ENCODE results near the gene EPB41L5.
"Not testable (repeated sequence)": the region's sequence is repeated elsewhere in the genome, so short reads cannot be mapped to it uniquely, and the experiment has no call there.

EPB41L5 gene

GRCh38 chr2:120141300-120142069, 128.6 kb downstream of the EPB41L5 start:
- DNase-seq (ENCODE audit: low read depth) = no peak

- no peak for DNase-seq (ENCODE audit: low read depth)
These were observed 129.8 kb downstream of the EPB41L5 start for GRCh38 chr2:120142528-120143219.

DNA sequence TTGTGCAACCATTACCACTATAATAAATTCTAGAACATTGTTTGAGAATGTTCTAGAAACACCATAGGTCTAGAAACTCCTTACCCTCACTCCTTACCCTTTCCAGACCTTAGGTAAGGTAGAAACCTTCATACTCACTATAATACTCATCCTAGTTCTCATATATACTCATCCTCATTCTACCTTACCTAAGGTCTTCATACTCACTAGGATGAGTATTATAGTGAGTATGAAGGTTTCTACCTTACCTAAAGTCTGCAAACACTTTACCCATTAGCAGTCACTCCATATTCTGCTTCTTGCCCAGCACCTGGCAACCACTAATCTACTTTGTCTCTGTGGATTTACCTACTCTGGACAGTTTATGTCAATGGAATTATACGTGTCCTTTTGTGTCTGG, 135.4 kb downstream of the EPB41L5 start:
- DNase-seq (ENCODE audit: low read depth) = no peak

DNA sequence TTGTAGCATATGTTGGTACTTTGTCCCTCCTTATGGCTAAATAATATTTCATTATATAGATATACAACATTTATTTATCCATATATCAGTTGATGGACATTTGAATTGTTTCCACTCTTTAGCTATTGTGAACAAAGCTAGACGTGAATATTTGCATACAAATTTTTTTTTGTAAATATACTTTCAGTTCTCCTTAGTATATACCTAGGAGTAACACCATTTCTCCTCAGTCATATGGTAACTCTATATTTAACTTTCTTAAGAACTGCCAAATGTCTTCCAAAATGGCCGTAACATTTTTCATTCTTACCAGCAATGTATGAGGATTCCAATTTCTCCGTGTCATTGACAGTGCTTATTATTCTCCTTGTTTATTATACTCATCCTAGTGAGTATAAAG, 135.8 kb downstream of the EPB41L5 start:
- DNase-seq (ENCODE audit: low read depth) = no peak

GRCh38 chr2:120149406-120149805, 136.5 kb downstream of the EPB41L5 start:
- no peak for DNase-seq (ENCODE audit: low read depth)

DNA sequence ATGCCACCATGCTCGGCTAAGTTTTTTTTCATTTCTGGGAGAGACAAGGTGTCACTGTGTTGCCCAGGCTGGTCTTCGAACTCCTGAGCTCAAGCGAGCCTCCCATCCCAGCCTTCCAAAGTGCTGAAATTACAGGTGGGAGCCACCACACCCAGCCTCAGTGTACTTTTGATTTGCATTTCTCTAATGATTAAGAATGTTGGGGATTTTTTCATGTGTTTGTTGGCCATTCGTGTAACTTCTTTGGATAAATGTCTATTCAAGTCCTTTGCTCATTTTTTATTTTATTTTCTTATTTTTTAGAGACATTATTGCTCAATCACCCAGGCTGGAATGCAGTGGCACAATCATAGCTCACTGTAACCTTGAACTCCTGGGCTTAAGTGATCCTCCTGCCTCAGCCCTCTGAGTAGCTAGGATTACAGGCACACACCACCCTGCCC, 137.2 kb downstream of the EPB41L5 start:
- no peak for DNase-seq (ENCODE audit: low read depth)

DNA sequence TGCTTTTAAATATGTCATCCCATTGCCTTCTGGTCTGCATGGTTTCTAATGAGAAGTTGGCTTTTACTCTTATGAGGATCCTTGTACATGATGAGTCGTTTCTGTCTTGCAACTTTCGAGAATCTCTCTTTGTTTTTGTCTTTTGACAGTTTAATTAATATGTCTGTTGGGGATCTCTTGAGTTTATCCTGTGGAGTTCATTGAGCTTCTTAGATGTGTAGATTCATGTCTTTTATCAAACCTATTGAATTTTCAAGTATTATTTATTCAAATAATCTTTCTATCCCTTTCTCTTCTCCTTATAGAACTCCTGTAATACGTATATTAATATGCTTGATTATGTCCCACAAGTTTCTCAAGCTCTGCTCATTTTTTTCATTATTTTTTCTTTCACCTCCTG, 142.4 kb downstream of the EPB41L5 start:
- DNase-seq (ENCODE audit: low read depth) = no peak

GRCh38 chr2:120158658-120159057, 145.8 kb downstream of the EPB41L5 start:
- DNase-seq (ENCODE audit: low read depth) = not testable (repeated sequence)

DNA sequence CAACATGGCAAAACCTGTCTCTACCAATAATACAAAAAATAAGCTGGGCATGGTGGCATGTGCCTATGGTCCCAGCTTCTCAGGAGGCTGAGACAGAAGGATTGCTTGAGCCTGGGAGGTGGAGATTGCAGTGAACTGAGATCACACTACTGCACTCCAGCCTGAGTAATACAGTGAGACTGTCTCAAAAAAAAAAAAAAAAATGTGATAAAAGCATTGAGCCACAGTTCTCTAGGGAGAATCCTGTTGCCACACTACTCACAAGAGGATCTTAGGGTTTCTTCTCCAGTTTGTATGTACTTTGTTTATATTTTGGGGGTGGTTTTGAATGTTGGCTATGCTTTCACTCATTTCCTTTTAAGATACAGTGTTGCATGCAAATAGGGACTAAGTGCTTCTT, 148.3 kb downstream of the EPB41L5 start:
- peak; percentile 62 for DNase-seq (ENCODE audit: low read depth)

DNA sequence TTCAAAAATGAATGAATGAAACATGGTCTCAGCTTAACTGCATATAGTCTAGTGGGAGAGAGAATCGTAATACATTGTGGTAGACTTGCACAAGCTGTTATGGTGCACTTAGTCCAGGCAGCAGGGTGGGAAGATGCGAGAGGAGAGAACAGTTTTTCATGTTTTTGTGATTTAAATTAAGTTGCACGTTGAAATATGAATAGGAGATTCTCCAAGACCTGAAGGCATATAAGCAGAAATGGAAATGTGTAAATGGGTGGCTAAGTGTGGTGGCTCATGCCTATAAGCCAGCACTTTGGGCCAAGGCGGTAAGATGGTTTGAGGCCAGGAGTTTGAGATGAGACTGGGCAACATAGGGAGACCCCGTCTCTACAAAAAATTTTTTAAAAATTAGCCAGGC, 149.8 kb downstream of the EPB41L5 start:
- no peak for DNase-seq (ENCODE audit: low read depth)

DNA sequence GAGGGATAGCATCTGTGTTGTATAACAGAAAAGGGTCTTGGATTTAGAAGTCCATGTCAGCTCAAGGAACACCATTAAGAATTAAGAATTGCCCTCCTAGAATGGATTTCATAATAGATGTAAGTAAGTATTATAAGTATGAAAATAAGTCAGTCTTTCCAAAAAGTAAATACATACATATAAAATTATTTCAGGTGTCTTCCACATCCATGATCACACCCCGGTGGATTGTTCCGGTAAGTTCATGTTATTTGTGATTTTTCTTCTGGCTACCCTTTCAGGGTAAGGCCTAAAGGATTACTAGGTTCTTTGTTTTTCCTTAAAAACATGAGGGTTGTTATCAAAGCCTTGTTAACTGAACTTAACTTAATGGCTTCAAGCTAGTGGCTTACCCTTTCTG, 154.4 kb downstream of the EPB41L5 start:
- no peak for DNase-seq (ENCODE audit: low read depth)

- no peak for DNase-seq (ENCODE audit: low read depth)
These were observed 156.1 kb downstream of the EPB41L5 start for GRCh38 chr2:120169020-120169419.

DNA sequence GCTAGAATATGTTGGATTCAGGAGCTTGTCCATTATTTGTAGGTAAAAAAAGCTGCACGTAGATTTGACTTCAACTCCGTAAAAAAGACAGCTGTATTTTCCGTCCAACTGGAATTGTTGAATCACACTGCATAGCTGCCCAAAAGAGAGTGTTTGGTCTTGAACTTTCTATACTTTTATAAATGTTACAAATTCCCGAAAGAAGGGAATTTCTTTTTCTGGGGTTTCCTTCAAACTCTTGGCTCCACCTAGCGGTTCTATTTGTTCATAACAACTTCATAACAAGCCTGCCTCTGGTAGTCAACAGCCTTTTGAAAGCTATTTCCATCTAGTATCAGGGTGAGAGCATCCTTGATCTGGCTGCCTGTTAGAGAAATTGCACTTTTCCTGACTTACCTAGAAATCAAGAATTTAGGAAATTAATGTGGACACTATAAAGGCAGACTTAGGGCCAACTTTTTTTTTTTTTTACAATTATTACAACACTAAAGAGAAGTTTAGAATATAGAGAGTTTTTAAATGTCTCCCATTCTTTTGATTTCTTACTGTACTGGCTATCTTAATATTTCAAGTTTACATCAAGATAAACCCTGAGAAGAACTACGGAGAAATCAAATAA, 162.2 kb downstream of the EPB41L5 start:
- peak; percentile 60 for DNase-seq (ENCODE audit: low read depth)

GRCh38 chr2:120176526-120176925, 163.6 kb downstream of the EPB41L5 start:
- DNase-seq (ENCODE audit: low read depth) = no peak

DNA sequence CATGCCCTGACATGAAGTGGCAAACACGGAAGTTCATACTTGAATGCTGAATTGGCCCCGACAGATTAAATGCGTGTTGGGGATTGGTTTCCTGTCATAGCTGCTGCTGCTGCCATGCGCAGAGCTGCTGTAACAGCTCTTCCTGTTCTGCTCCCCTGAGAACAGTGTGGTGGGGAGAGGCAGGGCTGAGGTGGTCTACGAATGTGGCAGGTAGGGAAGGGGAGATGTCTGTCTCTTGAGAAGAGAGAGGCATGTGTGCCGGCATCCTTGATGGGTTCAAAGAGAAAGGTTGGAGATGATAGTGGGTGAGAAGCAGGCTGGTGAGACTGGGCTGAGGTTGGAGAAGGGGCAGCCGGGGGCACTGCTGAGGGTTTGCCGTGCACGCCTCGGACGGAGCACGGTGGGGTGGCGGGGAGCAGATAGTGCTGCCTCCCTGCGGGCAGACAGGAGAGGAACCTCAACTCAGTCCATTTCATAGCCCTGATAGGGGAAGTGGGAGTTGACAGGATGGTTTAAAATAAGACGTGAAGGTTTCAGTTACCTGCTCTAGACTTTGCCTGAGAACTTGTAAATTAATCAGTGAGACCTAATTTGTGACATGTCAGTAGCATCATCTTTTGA, 164.2 kb downstream of the EPB41L5 start:
- DNase-seq (ENCODE audit: low read depth) = no peak

DNA sequence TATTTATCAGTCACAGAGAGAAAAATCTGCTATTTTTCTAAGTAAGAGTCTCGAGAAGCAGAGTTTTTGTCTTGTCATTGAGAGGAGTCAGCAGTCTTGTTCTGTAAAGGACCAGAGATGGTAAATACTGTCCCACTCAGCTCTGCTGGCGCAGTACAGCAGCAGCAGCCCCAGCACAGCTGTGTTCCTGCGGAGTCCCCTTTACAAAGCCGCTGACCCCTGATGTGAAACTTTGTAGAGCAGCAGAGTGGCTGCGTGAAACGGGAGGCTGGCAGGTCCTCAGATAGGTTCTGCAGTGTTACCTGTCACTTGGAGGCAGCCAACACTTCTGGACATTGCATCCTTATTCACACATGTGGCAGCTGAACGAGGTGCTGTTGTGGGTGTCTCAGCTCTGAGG, 165.1 kb downstream of the EPB41L5 start:
- DNase-seq (ENCODE audit: low read depth) = no peak

DNA sequence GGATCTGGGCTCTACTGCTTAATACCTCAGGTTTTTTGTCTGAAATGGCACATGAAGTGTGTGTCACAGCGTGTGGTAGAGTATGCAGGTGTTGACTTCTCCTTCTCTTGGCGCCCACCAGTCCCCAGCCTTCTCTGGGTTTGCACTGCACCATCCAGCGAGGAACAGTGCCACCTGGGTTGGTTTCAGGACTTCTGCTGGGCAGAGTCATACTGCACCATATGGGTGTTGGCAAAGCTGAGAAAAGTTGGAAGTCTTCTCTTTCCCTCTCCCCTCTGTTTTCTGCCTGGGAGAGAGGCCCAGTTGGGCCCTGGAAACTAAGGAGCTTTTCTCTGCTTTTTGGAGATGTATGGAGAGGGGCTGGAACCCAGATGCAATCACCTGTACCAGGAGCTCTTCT, 166.5 kb downstream of the EPB41L5 start:
- no peak for DNase-seq (ENCODE audit: low read depth)

- no peak for DNase-seq (ENCODE audit: low read depth)
These were observed 167.2 kb downstream of the EPB41L5 start for GRCh38 chr2:120180066-120180465.

DNA sequence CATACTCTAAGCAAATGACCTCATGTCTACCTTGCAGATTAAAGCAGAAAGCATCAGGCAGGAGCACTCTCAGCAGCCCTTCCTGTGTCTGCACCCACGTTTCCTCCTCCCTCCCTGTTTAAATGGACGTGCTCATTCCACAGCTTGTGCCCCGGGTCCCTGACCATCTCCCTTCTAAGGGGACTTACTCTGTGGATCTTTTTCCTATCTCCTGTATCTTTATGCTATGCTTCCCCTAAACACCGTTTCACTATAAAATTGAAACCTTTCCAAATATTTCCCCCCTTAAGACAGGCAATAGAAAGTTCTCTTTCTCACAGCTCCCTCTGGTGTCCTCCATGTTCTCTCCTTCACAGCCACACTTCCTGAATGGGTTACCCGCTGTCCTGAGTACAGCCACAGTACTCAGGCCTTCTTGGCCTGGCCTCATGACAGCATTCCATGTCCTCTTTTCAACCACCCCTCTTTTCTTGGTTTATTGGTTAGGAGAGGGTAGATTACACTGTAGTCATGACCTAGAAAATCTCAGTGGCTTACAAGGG, 169.2 kb downstream of the EPB41L5 start:
- DNase-seq (ENCODE audit: low read depth) = no peak

- no peak for DNase-seq (ENCODE audit: low read depth)
These were observed 176.3 kb downstream of the EPB41L5 start for GRCh38 chr2:120189189-120189588.

DNA sequence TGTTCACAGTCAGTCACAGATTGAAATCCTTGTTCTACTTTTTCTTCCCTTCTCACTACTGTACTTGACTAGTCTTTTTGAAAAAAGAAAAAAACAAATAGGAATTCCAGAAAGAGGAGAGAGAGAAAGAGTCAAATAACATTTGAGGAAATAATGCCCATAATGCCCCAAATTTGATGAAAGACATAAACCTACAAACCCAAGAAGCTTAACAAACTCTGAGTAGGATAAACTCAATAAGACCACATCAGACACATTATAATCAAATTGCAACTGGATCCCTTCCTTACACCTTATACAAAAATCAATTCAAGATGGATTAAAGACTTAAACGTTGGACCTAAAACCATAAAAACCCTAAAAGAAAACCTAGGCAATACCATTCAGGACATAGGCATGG, 179.4 kb downstream of the EPB41L5 start:
- DNase-seq (ENCODE audit: low read depth) = no peak

DNA sequence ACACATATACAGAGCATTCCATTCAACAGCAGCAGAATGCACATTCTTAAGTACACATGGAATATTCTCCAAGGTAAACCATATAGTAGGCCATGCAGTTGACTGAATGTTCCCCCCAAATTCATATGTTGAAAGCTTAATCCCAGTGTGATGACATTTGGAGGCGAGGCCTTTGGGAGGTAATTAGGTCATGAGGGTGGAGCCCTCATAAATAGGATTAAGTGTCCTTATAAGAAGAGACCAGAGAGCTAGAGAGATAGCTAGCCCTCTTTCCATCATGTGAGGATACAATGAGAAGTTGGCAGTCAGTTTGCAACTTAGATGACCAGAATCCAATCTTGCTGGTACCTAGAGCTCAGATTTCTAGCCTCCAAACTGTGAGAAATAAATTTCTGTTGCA, 182.7 kb downstream of the EPB41L5 start:
- no peak for DNase-seq (ENCODE audit: low read depth)

Measured in fibroblast of gingiva (primary cell).